WTC11 (cell line): ENCODE measurements around the gene GRM8. TPM values are rescaled to one million over a fixed set of nuclear protein-coding genes. Genes with fewer than 3 reads are reported as not detected.

Experiments used
- ATAC-seq: fragments of 200-7000 bp; cut with Tn5 transposase; 2 replicates; pipeline ENCODE4 v1.10.0; 2021; ENCODE audit warnings: mild to moderate bottlenecking, moderate library complexity
- CTCF ChIA-PET: fragments of 300-600 bp; sonication (Branson Sonifier 250); formaldehyde crosslinking; loops from one replicate; lab custom pipeline; 2021; ENCODE audit warnings: antibody characterized with exemption; lab: Charles Lee
- POLR2A ChIA-PET: fragments of 350-600 bp; sonication (Branson Sonifier 250); formaldehyde crosslinking; loops from one replicate; lab custom pipeline; 2021; ENCODE audit warnings: antibody characterized with exemption; lab: Charles Lee
- DNase-seq: peaks from one replicate; pipeline ENCODE4 v3.0.0; 2021; ENCODE audit warnings: low spot score
- H3K27ac Mint-ChIP-seq: 2 replicates; pipeline ENCODE4 v1.8.0; 2021; ENCODE audit warnings: mixed read lengths
- H3K27me3 Mint-ChIP-seq: 2 replicates; pipeline ENCODE4 v1.8.0; 2021; ENCODE audit warnings: low read depth, mild to moderate bottlenecking, moderate library complexity, mixed read lengths
- H3K36me3 Mint-ChIP-seq: 2 replicates; pipeline ENCODE4 v1.8.0; 2021; ENCODE audit warnings: mixed read lengths
- H3K4me1 Mint-ChIP-seq: 2 replicates; pipeline ENCODE4 v1.8.0; 2022; ENCODE audit warnings: mixed read lengths
- H3K4me3 Mint-ChIP-seq: 2 replicates; pipeline ENCODE4 v1.8.0; 2021; ENCODE audit warnings: mild to moderate bottlenecking, moderate library complexity, mixed read lengths
- H3K9me3 Mint-ChIP-seq: 2 replicates; pipeline ENCODE4 v1.8.0; 2021; ENCODE audit warnings: mixed read lengths
- ATF3 ChIP-seq: sonication (generic); formaldehyde crosslinking; conservative IDR thresholded peaks from 2 replicates; pipeline ENCODE4 v1.8.1; 2022; ENCODE audit warnings: mild to moderate bottlenecking, missing genetic modification reagents
- E2F1 ChIP-seq: sonication (generic); formaldehyde crosslinking; IDR thresholded peaks from 2 replicates; pipeline ENCODE4 v1.8.0; 2022; ENCODE audit warnings: mild to moderate bottlenecking, missing genetic modification reagents
- E2F5 ChIP-seq: sonication (generic); formaldehyde crosslinking; IDR thresholded peaks from 2 replicates; pipeline ENCODE4 v1.8.1; 2022; ENCODE audit warnings: mild to moderate bottlenecking, moderate library complexity, missing genetic modification reagents
- EMX1 ChIP-seq: fragments of 250-450 bp; sonication (Bioruptor Pico); IDR thresholded peaks from 2 replicates; pipeline ENCODE4 v1.8.0; 2021; ENCODE audit warnings: mild to moderate bottlenecking
- FOXP1 ChIP-seq: sonication (generic); formaldehyde crosslinking; IDR thresholded peaks from 2 replicates; pipeline ENCODE4 v1.8.0; 2022; ENCODE audit warnings: missing genetic modification reagents, mild to moderate bottlenecking, moderate library complexity, borderline replicate concordance
- HMGA2 ChIP-seq: fragments of 250-450 bp; sonication (Bioruptor Pico); IDR thresholded peaks from 2 replicates; pipeline ENCODE4 v1.4.0; 2021; ENCODE audit warnings: mild to moderate bottlenecking, moderate library complexity
- HMGXB4 ChIP-seq: sonication (generic); formaldehyde crosslinking; IDR thresholded peaks from 2 replicates; pipeline ENCODE4 v1.8.1; 2023; ENCODE audit warnings: mild to moderate bottlenecking, moderate library complexity, missing genetic modification reagents
- IRF1 ChIP-seq: sonication (generic); formaldehyde crosslinking; IDR thresholded peaks from 2 replicates; pipeline ENCODE4 v1.8.0; 2023; ENCODE audit warnings: missing genetic modification reagents
- JAZF1 ChIP-seq: fragments of 250-450 bp; sonication (Bioruptor Pico); IDR thresholded peaks from 2 replicates; pipeline ENCODE4 v1.9.0; 2021; ENCODE audit warnings: moderate library complexity, mild to moderate bottlenecking, inconsistent platforms
- JUN ChIP-seq: sonication (generic); formaldehyde crosslinking; IDR thresholded peaks from 2 replicates; pipeline ENCODE4 v1.8.0; 2023; ENCODE audit warnings: mild to moderate bottlenecking, missing genetic modification reagents
- KAT7 ChIP-seq: sonication (generic); formaldehyde crosslinking; IDR thresholded peaks from 2 replicates; pipeline ENCODE4 v1.8.1; 2023; ENCODE audit warnings: missing genetic modification reagents, mild to moderate bottlenecking, borderline replicate concordance
- MAX ChIP-seq: sonication (generic); formaldehyde crosslinking; IDR thresholded peaks from 2 replicates; pipeline ENCODE4 v1.8.0; 2022; ENCODE audit warnings: mild to moderate bottlenecking, missing genetic modification reagents
- SMAD3 ChIP-seq: sonication (generic); formaldehyde crosslinking; IDR thresholded peaks from 2 replicates; pipeline ENCODE4 v1.8.0; 2022; ENCODE audit warnings: missing genetic modification reagents, mild to moderate bottlenecking, borderline replicate concordance
- TEAD1 ChIP-seq: sonication (generic); formaldehyde crosslinking; IDR thresholded peaks from 2 replicates; pipeline ENCODE4 v1.8.0; 2022; ENCODE audit warnings: mild to moderate bottlenecking, missing genetic modification reagents
- TEAD4 ChIP-seq: sonication (generic); formaldehyde crosslinking; IDR thresholded peaks from 2 replicates; pipeline ENCODE4 v1.8.0; 2022; ENCODE audit warnings: mild to moderate bottlenecking, missing genetic modification reagents
- USF1 ChIP-seq: sonication (generic); formaldehyde crosslinking; IDR thresholded peaks from 2 replicates; pipeline ENCODE4 v1.8.0; 2022; ENCODE audit warnings: mild to moderate bottlenecking, missing genetic modification reagents
- ZBTB43 ChIP-seq: sonication (generic); formaldehyde crosslinking; IDR thresholded peaks from 2 replicates; pipeline ENCODE4 v1.8.1; 2023; ENCODE audit warnings: mild to moderate bottlenecking, missing genetic modification reagents
- ZNF263 ChIP-seq: sonication (generic); formaldehyde crosslinking; IDR thresholded peaks from 2 replicates; pipeline ENCODE4 v1.8.1; 2022; ENCODE audit warnings: low read depth, mild to moderate bottlenecking, moderate library complexity, missing genetic modification reagents
- ZNF281 ChIP-seq: sonication (generic); formaldehyde crosslinking; IDR thresholded peaks from 2 replicates; pipeline ENCODE4 v1.8.0; 2023; ENCODE audit warnings: mild to moderate bottlenecking, missing genetic modification reagents
- ZNF396 ChIP-seq: fragments of 250-450 bp; sonication (Bioruptor Pico); IDR thresholded peaks from 2 replicates; pipeline ENCODE4 v1.8.0; 2021; ENCODE audit warnings: mild to moderate bottlenecking, moderate library complexity, borderline replicate concordance
- ZNF671 ChIP-seq: fragments of 250-450 bp; sonication (Bioruptor Pico); IDR thresholded peaks from 2 replicates; pipeline ENCODE4 v1.8.0; 2021; ENCODE audit warnings: mild to moderate bottlenecking
- ZSCAN18 ChIP-seq: fragments of 250-450 bp; sonication (Bioruptor Pico); IDR thresholded peaks from 2 replicates; pipeline ENCODE4 v2.1.2; 2022; ENCODE audit warnings: mild to moderate bottlenecking, moderate library complexity
- total RNA-seq: library from RNA; stranded (reverse); gene quantifications from 3 replicates; pipeline ENCODE4 v1.2.3, GENCODE V29; 2021

The GRM8 gene
- total RNA-seq, 1 experiment from 2014 or later, result 2.3 TPM

GRCh38 chr7:126449611-126450268 lies 803.0 kb downstream of the GRM8 start (continued):
- TF ChIP-seq E2F5 (CRISPR knock-in tag) (no peak), FOXP1 (CRISPR knock-in tag) (no peak), ZNF281 (no peak), USF1 (CRISPR knock-in tag) (no peak), ZNF671 (CRISPR knock-in tag) (no peak), ATF3 (no peak), ZSCAN18 (CRISPR knock-in tag) (no peak), HMGA2 (CRISPR knock-in tag) (no peak)

GRCh38 chr7:126447984-126448383 lies 804.8 kb downstream of the GRM8 start:
- ATAC-seq (no peak), DNase-seq (no peak)
- ChIA-PET POLR2A (no interaction called here), CTCF (no interaction called here)
- H3K4me1 Mint-ChIP-seq, result no peaks in the 10 kb centered on the region
- no peaks in the 10 kb centered on the region for H3K36me3 Mint-ChIP-seq
- no peak for TF ChIP-seq ZNF263 (CRISPR knock-in tag)
- TF ChIP-seq TEAD1 (CRISPR knock-in tag), result no peak
- TF ChIP-seq E2F5 (CRISPR knock-in tag), result no peak
- TF ChIP-seq IRF1 (CRISPR knock-in tag), result no peak
- no peak for TF ChIP-seq MAX (CRISPR knock-in tag)
- no peak for TF ChIP-seq JUN (CRISPR knock-in tag)
- TF ChIP-seq ZBTB43 (CRISPR knock-in tag), result no peak
- no peak for TF ChIP-seq E2F1 (CRISPR knock-in tag)
- no peak for TF ChIP-seq HMGXB4 (CRISPR knock-in tag)
- no peak for TF ChIP-seq KAT7
- TF ChIP-seq JAZF1 (CRISPR knock-in tag), result no peak
- no peak for TF ChIP-seq EMX1 (CRISPR knock-in tag)
- TF ChIP-seq SMAD3 (CRISPR knock-in tag), result no peak
- TF ChIP-seq ZNF396 (CRISPR knock-in tag), result no peak
- no peak for TF ChIP-seq TEAD4 (CRISPR knock-in tag)
- no peaks in the 10 kb centered on the region for H3K9me3 Mint-ChIP-seq
- H3K4me3 Mint-ChIP-seq, result no peak overlapping the region
- H3K27me3 Mint-ChIP-seq, result no peaks in the 10 kb centered on the region
- no peak overlapping the region for H3K27ac Mint-ChIP-seq
